Choroid plexus epithelial cell (primary cell): ENCODE data around the gene DSG3.

Source experiments
- DNase-seq: peaks from one replicate; pipeline ENCODE4 v3.0.0-alpha.2; 2010; ENCODE audit warnings: low read depth
- H3K4me3 ChIP-seq: 2 replicates; pipeline ENCODE4 v1.5.1; 2011; ENCODE audit warnings: low read depth, mild to moderate bottlenecking, control low read depth, low read length, moderate library complexity
- CTCF ChIP-seq: conservative IDR thresholded peaks from 2 replicates; pipeline ENCODE4 v1.5.1; 2011; ENCODE audit warnings: low read depth, mild to moderate bottlenecking, control low read depth, inconsistent platforms, low read length, moderate library complexity

Gene DSG3

GRCh38 chr18:31447530-31448191 is at the start of gene DSG3:
Gene DSG3 (plus strand): TSS chr18:31447741. CDS start chr18:31447878, 137 bp downstream.
- DNase-seq = no peak
- no peak for TF ChIP-seq CTCF
- no peak within 1 kb of the TSS for H3K4me3 ChIP-seq

- no peak for TF ChIP-seq CTCF
- no peak overlapping the region for H3K4me3 ChIP-seq
- DNase-seq = peak; percentile 57
Observed at GRCh38 chr18:31398191-31398590, 49.4 kb upstream of the DSG3 start.

GRCh38 chr18:31399306-31400032 is 48.1 kb upstream of the DSG3 start:
- no peak overlapping the region for H3K4me3 ChIP-seq
- TF ChIP-seq CTCF = no peak
- DNase-seq = peak; percentile 42

GRCh38 chr18:31401156-31402025 is 46.1 kb upstream of the DSG3 start:
- H3K4me3 ChIP-seq = no peak overlapping the region
- DNase-seq = peak; percentile 15
- TF ChIP-seq CTCF = no peak

- no peak for DNase-seq
- TF ChIP-seq CTCF = no peak
Observed at GRCh38 chr18:31402026-31402373, 45.5 kb upstream of the DSG3 start.

GRCh38 chr18:31403409-31403808 is 44.1 kb upstream of the DSG3 start:
- DNase-seq = no peak
- no peak overlapping the region for H3K4me3 ChIP-seq
- no peak for TF ChIP-seq CTCF

More at GRCh38 chr18:31402026-31402373, 45.5 kb upstream of the DSG3 start:
- no peak overlapping the region for H3K4me3 ChIP-seq
